AG20443 (cell line): Measurements from ENCODE around the gene KHK.
"Not testable (repeated sequence)": the region's sequence is repeated elsewhere in the genome, so short reads cannot be mapped to it uniquely, and the experiment has no call there.

Source experiments
- DNase-seq: peaks from one replicate; pipeline ENCODE4 v3.0.0; 2012; ENCODE audit warnings: low spot score, mixed read lengths

The KHK gene

GRCh38 chr2:27097341-27097740 lies 10.8 kb downstream of the KHK start:
- no peak for DNase-seq

GRCh38 chr2:27099334-27099955 lies 12.9 kb downstream of the KHK start:
- DNase-seq: no peak

GRCh38 chr2:27100036-27100435 lies 13.5 kb downstream of the KHK start:
- DNase-seq: no peak

- DNase-seq: no peak
These were observed 15.8 kb downstream of the KHK start for GRCh38 chr2:27102329-27102728.

- DNase-seq: no peak
These were observed 19.4 kb downstream of the KHK start for GRCh38 chr2:27105981-27106380.

GRCh38 chr2:27108221-27108620 lies 21.6 kb downstream of the KHK start:
- no peak for DNase-seq

- DNase-seq: no peak
These were observed 22.5 kb downstream of the KHK start for GRCh38 chr2:27109083-27109482.

GRCh38 chr2:27110603-27111352 lies 24.2 kb downstream of the KHK start:
- DNase-seq: not testable (repeated sequence)

- not testable (repeated sequence) for DNase-seq
These were observed 25.0 kb downstream of the KHK start for GRCh38 chr2:27111392-27112078.

GRCh38 chr2:27115519-27115918 lies 28.9 kb downstream of the KHK start:
- DNase-seq: no peak

GRCh38 chr2:27117995-27118524 lies 31.5 kb downstream of the KHK start:
- no peak for DNase-seq

- peak; percentile 74 for DNase-seq
These were observed 32.2 kb downstream of the KHK start, which contains the start of gene CGREF1 for GRCh38 chr2:27118525-27119329. Gene CGREF1 (minus strand): TSS chr2:27119128. CDS start chr2:27104366, 14,762 bp downstream.

- DNase-seq: not testable (repeated sequence)
These were observed 32.7 kb downstream of the KHK start for GRCh38 chr2:27119330-27119670.

- no peak for DNase-seq
These were observed 35.3 kb downstream of the KHK start for GRCh38 chr2:27121906-27122305.

- DNase-seq: no peak
These were observed 36.2 kb downstream of the KHK start for GRCh38 chr2:27122791-27123190.

GRCh38 chr2:27123302-27124150 lies 37.0 kb downstream of the KHK start, which contains the start of gene ABHD1:
Gene ABHD1 (plus strand): TSS chr2:27123815. CDS start chr2:27123949, 134 bp downstream.
- DNase-seq: peak; percentile 71

- no peak for DNase-seq
These were observed 38.5 kb downstream of the KHK start for GRCh38 chr2:27125104-27125503.

GRCh38 chr2:27126252-27126710 lies 39.7 kb downstream of the KHK start:
- DNase-seq: peak; percentile 2

GRCh38 chr2:27127883-27128667 lies 41.5 kb downstream of the KHK start:
- DNase-seq: no peak
